ENCODE results near the gene LRRTM4.

DNA sequence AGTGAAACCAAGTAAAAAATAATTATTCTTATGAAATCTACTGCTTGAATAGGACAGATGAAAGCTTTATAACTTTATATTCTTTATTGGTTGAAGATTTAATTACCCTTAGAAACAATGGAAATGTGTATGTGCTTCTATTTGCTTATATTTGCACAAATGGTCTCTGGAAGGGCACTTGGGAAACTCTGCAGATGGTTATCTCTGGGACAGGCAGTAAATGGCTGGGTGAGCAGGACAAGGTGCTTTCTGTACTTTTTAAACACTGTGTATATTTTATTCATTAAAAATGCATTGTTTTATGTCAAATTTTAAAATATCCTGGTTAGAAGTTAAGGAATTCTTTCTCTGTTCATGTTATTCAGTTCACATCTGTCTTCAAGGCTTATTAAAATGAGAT lies 131.1 kb downstream of the LRRTM4 start:
- TF ChIP-seq CTCF (IDR thresholded peaks at IDR 0.05; ENCODE audit: poor library complexity, severe bottlenecking) = no peak
- TF ChIP-seq EP300 (conservative IDR thresholded peaks at IDR 0.05; ENCODE audit: poor library complexity, severe bottlenecking) = no peak
- TF ChIP-seq EZH2 (IDR thresholded peaks at IDR 0.05; ENCODE audit: borderline replicate concordance, insufficient read depth, low read length, poor library complexity, severe bottlenecking) = no peak
- no peak for TF ChIP-seq POLR2AphosphoS5 (IDR thresholded peaks at IDR 0.05)
- no peak for TF ChIP-seq TAF1 (IDR thresholded peaks at IDR 0.05; ENCODE audit: low read depth)
